VCaP (cell line): ENCODE results near the gene SPATA7.
A peak's percentile ranks its signal among the peaks of the same experiment; 100 is the strongest.

Source experiments
- H3K27ac ChIP-seq: fragments of 450-650 bp; 2 replicates; pipeline ENCODE4 v1.5.1; 2017
- CTCF ChIP-seq: fragments of 450-650 bp; conservative IDR thresholded peaks from 2 replicates; pipeline ENCODE4 v1.5.1; 2017; ENCODE audit warnings: mild to moderate bottlenecking, moderate library complexity

SPATA7 gene

GRCh38 chr14:88439088-88439487 lies 53.6 kb downstream of the SPATA7 start:
- H3K27ac ChIP-seq: no peak overlapping the region
- no peak for TF ChIP-seq CTCF

- TF ChIP-seq CTCF: no peak
- no peak overlapping the region for H3K27ac ChIP-seq
These were observed 66.8 kb downstream of the SPATA7 start for GRCh38 chr14:88452231-88452630.

GRCh38 chr14:88454886-88455285 lies 69.4 kb downstream of the SPATA7 start:
- no peak for TF ChIP-seq CTCF
- H3K27ac ChIP-seq: no peak overlapping the region

- TF ChIP-seq CTCF: peak; percentile 26
- no peak overlapping the region for H3K27ac ChIP-seq
These were observed 77.9 kb downstream of the SPATA7 start for GRCh38 chr14:88463318-88463717.

- no peak overlapping the region for H3K27ac ChIP-seq
- no peak for TF ChIP-seq CTCF
These were observed 82.9 kb downstream of the SPATA7 start for GRCh38 chr14:88468406-88468805.

GRCh38 chr14:88470542-88471440 lies 85.3 kb downstream of the SPATA7 start:
- no peak overlapping the region for H3K27ac ChIP-seq
- no peak for TF ChIP-seq CTCF

GRCh38 chr14:88473791-88474190 lies 88.3 kb downstream of the SPATA7 start:
- peak overlapping the region; percentile 31; the same call in 1 of the 2 replicates for H3K27ac ChIP-seq
- TF ChIP-seq CTCF: no peak
